ENCODE measurements around the gene MAEL. TPM values are rescaled to one million over a fixed set of nuclear protein-coding genes. Genes with fewer than 3 reads are reported as not detected.

Gene MAEL
- polyA plus RNA-seq, 1 donor from 2014 or later, result not detected

- H4K20me1 ChIP-seq (ENCODE audit: insufficient read depth), result no peaks in the 10 kb centered on the region
- H2AFZ ChIP-seq (ENCODE audit: low read depth, low read length), result no peak overlapping the region
- no peaks in the 10 kb centered on the region for H3K27me3 ChIP-seq (ENCODE audit: insufficient read depth, low read depth, low read length)
- H3F3A ChIP-seq (ENCODE audit: insufficient read depth, low read length, poor library complexity, severe bottlenecking), result no peaks in the 10 kb centered on the region
- H3K79me2 ChIP-seq (replicated peaks; ENCODE audit: insufficient read depth, low read length), result no peaks in the 10 kb centered on the region
- H3K27ac ChIP-seq (ENCODE audit: low read length), result no peak overlapping the region
- no peaks in the 10 kb centered on the region for H3K36me3 ChIP-seq (ENCODE audit: insufficient read depth, low read length)
- H3K4me3 ChIP-seq (ENCODE audit: low read length), result no peak overlapping the region
- TF ChIP-seq POLR2AphosphoS5 (IDR thresholded peaks at IDR 0.05) (no peak), RAD21 (conservative IDR thresholded peaks at IDR 0.05) (no peak), MXI1 (conservative IDR thresholded peaks at IDR 0.05; ENCODE audit: poor library complexity, severe bottlenecking) (no peak), TAF1 (IDR thresholded peaks at IDR 0.05; ENCODE audit: low read depth) (no peak), EP300 (conservative IDR thresholded peaks at IDR 0.05; ENCODE audit: poor library complexity, severe bottlenecking) (no peak), REST (IDR thresholded peaks at IDR 0.05; ENCODE audit: borderline replicate concordance) (no peak)
- TF ChIP-seq, protein P1, sequence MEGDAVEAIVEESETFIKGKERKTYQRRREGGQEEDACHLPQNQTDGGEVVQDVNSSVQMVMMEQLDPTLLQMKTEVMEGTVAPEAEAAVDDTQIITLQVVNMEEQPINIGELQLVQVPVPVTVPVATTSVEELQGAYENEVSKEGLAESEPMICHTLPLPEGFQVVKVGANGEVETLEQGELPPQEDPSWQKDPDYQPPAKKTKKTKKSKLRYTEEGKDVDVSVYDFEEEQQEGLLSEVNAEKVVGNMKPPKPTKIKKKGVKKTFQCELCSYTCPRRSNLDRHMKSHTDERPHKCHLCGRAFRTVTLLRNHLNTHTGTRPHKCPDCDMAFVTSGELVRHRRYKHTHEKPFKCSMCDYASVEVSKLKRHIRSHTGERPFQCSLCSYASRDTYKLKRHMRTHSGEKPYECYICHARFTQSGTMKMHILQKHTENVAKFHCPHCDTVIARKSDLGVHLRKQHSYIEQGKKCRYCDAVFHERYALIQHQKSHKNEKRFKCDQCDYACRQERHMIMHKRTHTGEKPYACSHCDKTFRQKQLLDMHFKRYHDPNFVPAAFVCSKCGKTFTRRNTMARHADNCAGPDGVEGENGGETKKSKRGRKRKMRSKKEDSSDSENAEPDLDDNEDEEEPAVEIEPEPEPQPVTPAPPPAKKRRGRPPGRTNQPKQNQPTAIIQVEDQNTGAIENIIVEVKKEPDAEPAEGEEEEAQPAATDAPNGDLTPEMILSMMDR (IDR thresholded peaks at IDR 0.05; ENCODE audit: poor library complexity, severe bottlenecking), result no peak
- H3K4me2 ChIP-seq (ENCODE audit: low read length), result no peak overlapping the region
- no peaks in the 10 kb centered on the region for H3K9me3 ChIP-seq (ENCODE audit: low read length)
- no peak overlapping the region for H3K9ac ChIP-seq (ENCODE audit: low read length)
- no peaks in the 10 kb centered on the region for H3K9me2 ChIP-seq (ENCODE audit: insufficient read depth, low read length)
These were observed 79.7 kb downstream of the MAEL start for GRCh38 chr1:167068761-167069160.

DNA sequence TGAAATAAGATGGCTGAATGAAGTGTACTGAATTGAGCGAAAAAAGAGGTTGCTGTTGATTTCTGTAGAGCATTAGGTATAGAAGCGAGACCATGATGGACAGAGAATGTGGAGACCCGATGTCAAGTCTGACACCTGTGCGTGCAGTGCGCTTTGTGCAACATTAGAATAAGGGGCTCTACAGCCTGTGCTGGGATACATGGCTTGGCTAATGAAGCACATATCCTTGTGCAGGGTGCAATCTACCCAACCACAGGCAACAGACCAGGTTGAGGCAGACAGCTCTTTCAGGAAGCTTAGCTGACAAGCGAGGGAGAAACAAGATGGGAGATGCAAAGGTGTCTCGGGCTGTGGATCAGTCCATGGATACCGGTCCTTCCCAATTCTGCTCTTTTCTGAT is 82.2 kb downstream of the MAEL start:
- no peaks in the 10 kb centered on the region for H3K9me3 ChIP-seq (ENCODE audit: low read length)
- no peaks in the 10 kb centered on the region for H3K79me2 ChIP-seq (replicated peaks; ENCODE audit: insufficient read depth, low read length)
- no peak overlapping the region for H2AFZ ChIP-seq (ENCODE audit: low read depth, low read length)
- TF ChIP-seq, protein P1 (IDR thresholded peaks at IDR 0.05; ENCODE audit: poor library complexity, severe bottlenecking), result no peak
- no peak for TF ChIP-seq TAF1 (IDR thresholded peaks at IDR 0.05; ENCODE audit: low read depth)
- TF ChIP-seq REST (IDR thresholded peaks at IDR 0.05; ENCODE audit: borderline replicate concordance), result no peak
- no peak for TF ChIP-seq POLR2AphosphoS5 (IDR thresholded peaks at IDR 0.05)
- no peak for TF ChIP-seq MXI1 (conservative IDR thresholded peaks at IDR 0.05; ENCODE audit: poor library complexity, severe bottlenecking)
- no peak for TF ChIP-seq RAD21 (conservative IDR thresholded peaks at IDR 0.05)
- no peak for TF ChIP-seq EP300 (conservative IDR thresholded peaks at IDR 0.05; ENCODE audit: poor library complexity, severe bottlenecking)
- TF ChIP-seq EZH2 (IDR thresholded peaks at IDR 0.05; ENCODE audit: borderline replicate concordance, insufficient read depth, low read length, poor library complexity, severe bottlenecking), result no peak
- no peak for TF ChIP-seq SMC3 (conservative IDR thresholded peaks at IDR 0.05; ENCODE audit: poor library complexity)
- no peaks in the 10 kb centered on the region for H4K20me1 ChIP-seq (ENCODE audit: insufficient read depth)
- H3K36me3 ChIP-seq (ENCODE audit: insufficient read depth, low read length), result no peaks in the 10 kb centered on the region
- no peak overlapping the region for H3K4me3 ChIP-seq (ENCODE audit: low read length)
- H3K27me3 ChIP-seq (ENCODE audit: insufficient read depth, low read depth, low read length), result no peaks in the 10 kb centered on the region
- no peaks in the 10 kb centered on the region for H3K9me2 ChIP-seq (ENCODE audit: insufficient read depth, low read length)
- H3K9ac ChIP-seq (ENCODE audit: low read length), result no peak overlapping the region
- no peaks in the 10 kb centered on the region for H3F3A ChIP-seq (ENCODE audit: insufficient read depth, low read length, poor library complexity, severe bottlenecking)
- H3K27ac ChIP-seq (ENCODE audit: low read length), result no peak overlapping the region
- no peak overlapping the region for H3K4me2 ChIP-seq (ENCODE audit: low read length)

Data from neural cell (in vitro differentiated cells).